Fibroblast of the aortic adventitia (primary cell): Measurements from ENCODE around the gene ST7L. TPM values are rescaled to one million over a fixed set of nuclear protein-coding genes. Genes with fewer than 3 reads are reported as not detected.
A peak's percentile ranks its signal among the peaks of the same experiment; 100 is the strongest.
"Not testable (repeated sequence)": the region's sequence is repeated elsewhere in the genome, so short reads cannot be mapped to it uniquely, and the experiment has no call there.

Experiments
- DNase-seq: peaks from one replicate; pipeline ENCODE4 v3.0.0-alpha.2; 2010; ENCODE audit warnings: low read depth
- H3K4me3 ChIP-seq: 2 replicates; pipeline ENCODE4 v1.5.1; 2011; ENCODE audit warnings: low read depth, mild to moderate bottlenecking, control low read depth, low read length, moderate library complexity
- CTCF ChIP-seq: IDR thresholded peaks from 2 replicates; pipeline ENCODE4 v1.5.1; 2011; ENCODE audit warnings: mild to moderate bottlenecking, low read length, control low read depth, inconsistent platforms; ENCODE audit not compliant: insufficient read depth
- total RNA-seq: library from RNA; depleted of rRNA; stranded (reverse); fragments of >200 nt; gene quantifications from 2 replicates; pipeline ENCODE4 v1.2.3, GENCODE V29; 2012; ENCODE audit warnings: low replicate concordance

Gene ST7L
- 8.1 and 22.1 TPM in 2 replicates for total RNA-seq

DNA sequence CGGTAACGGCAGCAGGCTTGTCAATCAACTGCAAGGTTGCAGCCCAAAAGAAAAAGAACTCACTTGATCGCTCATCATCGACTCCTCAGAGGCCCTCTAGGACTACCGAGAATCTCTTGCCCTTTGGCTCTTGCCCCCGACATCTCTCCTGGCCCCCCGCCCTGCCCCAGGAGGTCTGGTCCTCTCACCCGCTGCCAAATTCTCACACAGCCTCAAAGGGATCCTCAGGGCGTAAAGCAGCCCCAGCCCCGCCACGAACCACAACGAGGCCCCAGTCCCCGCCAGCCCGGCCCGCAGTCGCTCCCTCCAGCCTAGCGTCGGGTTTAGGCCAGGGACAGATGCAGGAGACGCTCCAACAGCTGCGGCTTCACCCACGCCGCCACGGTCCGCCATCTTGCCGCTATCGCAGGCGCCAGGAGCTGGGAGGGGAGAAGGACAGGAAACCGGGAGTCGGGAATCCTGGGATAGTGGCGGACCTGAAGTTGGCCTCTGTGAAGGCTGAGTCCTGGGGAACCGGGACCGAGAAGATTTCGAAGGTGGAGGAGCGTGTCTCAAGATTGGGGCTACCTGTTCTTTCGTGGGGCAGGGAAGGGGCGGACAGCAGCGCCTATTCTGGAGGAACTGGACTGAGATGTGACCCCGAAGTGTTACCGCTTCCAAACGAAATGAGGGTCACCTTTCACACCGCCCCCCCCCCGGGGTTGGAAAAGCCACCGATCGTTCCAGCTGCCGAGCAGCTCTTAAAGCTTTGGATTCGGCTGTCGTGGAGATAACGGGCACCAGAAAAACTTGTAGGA lies at the start of gene ST7L:
Gene ST7L, minus strand, starts transcription at position 421 of the 797 bp plus-strand sequence. Its CDS starts 28 bp downstream, at position 393.
- DNase-seq = peak; percentile 81
- peak within 1 kb of the TSS; percentile 100 for H3K4me3 ChIP-seq
- no peak for TF ChIP-seq CTCF

DNA sequence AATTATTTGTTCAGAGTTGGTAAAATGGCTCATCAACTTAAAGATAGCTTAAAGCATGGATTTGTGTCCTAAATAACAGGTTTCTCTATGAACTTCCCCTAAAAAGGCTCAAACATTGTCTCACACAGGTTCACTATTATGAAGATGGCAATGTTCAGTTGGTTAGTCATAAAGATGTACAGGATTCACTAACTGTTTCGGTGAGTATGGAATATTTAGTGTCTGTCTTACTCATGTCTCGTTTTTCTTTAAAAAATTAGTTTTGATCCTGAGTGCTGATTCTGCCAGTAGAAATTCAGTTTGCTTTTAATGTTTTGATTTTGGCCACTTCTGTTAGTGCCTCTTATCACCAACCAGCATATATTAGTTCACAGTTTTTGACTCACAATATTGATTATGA lies 48.0 kb upstream of the ST7L start:
- no peak for DNase-seq
- H3K4me3 ChIP-seq = no peak overlapping the region
- TF ChIP-seq CTCF = no peak

DNA sequence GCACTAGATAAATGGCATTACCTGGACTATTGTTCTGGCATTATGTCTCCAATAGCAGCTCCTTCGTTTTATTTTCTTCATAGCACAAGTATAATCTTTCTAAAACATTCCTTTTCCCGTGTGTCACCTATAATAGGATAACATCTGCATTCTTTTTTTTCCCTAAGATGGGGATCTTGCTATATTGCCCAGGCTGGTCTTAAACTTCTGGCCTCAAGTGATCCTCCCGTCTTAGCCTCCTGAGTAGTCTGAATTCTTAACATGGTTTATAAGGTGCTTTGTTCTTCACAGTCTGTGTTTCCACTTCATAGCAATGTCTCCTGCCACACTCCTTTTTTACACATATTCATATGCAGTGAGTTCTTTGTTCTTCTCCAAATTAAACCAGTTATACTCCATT lies 46.9 kb upstream of the ST7L start:
- no peak for TF ChIP-seq CTCF
- no peak overlapping the region for H3K4me3 ChIP-seq
- DNase-seq = no peak

DNA sequence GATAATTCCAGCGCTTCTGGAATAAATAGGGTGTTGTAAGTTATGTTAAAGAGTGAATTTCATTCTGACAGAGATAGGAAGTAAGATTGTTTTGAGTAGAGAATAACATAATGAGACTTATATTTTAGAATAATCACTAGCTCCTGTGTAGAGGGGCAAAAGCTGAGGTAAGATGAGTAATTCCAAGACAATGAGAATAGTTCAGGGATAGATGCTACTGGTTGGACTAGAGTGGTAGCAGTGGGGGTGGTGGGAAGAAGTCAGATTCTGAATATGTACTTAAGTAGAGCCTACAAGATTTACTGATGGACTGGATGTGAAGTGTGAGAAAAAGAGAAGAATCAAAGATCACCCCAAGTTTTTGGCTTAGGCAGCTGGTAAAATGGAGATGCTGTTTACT lies 32.3 kb upstream of the ST7L start:
- TF ChIP-seq CTCF = no peak
- no peak overlapping the region for H3K4me3 ChIP-seq
- DNase-seq = no peak

- H3K4me3 ChIP-seq = no peak overlapping the region
- DNase-seq = no peak
- no peak for TF ChIP-seq CTCF
Measured at GRCh38 chr1:112646225-112646624, 27.3 kb upstream of the ST7L start.

- H3K4me3 ChIP-seq = no peak overlapping the region
- no peak for DNase-seq
- TF ChIP-seq CTCF = no peak
Measured at GRCh38 chr1:112643080-112643479, 24.1 kb upstream of the ST7L start.

DNA sequence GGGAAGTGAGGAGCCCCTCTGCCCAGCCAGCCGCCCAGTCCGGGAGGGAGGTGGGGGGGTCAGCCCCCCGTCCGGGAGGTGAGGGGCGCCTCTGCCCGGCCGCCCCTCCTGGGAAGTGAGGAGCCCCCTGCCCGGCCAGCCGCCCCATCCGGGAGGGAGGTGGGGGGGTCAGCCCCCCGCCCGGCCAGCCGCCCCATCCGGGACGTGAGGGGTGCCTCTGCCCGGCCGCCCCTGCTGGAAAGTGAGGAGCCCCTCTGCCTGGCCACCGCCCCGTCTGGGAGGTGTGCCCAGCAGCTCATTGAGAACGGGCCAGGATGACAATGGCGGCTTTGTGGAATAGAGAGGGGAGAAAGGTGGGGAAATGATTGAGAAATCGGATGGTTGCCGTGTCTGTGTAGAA lies 21.5 kb upstream of the ST7L start:
- not testable (repeated sequence) for H3K4me3 ChIP-seq, DNase-seq
